ENCODE measurements around the gene CCDC12. TPM values are rescaled to one million over a fixed set of nuclear protein-coding genes. Genes with fewer than 3 reads are reported as not detected.
A peak's percentile ranks its signal among the peaks of the same experiment; 100 is the strongest.

The CCDC12 gene
- total and polyA plus RNA-seq, 2 of the 13 experiments (the other 11 are each of a cell fraction or from before 2014, with no cell fraction given): 30.1 to 49.5 TPM

DNA sequence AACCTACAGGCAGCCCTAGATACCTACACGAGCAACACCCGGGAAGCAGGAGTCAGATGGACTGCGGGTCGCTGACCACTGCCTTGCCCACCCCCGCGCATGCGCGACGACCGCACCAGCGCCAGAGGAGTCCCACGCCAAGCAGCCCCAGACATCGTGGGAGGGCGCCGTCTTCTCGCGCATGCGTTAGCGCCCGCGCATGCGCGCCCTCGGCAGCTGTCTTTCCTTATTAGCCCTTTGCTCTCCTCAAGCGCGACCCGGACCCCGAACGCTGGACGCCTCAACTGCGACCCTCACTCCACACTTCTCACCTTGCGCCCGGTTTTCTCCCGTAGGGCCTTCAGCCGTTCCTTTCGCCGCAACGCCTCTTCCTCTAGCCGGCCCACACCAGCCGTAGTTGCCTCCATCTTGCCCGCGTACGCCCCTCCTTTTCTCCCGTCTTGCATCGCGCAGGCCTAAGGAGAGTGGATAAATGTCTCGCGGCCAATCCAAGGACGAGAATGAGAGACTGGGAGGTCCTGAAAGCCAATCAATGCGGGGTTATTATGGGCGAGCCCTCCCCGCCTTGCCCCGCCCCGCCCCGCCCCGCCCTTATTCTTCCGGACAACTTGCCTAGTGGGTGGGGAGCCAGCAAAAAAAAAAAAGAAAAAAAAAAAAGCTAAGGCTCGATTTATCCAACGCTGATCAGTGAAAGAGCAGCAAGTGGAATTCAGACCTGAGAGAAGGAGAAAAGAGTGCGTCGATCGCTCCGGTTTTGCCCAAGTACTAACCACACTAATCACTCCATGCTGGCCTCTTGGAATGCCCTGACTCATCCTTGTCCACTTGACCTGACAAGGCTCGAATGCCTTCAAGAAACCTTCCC lies at the start of gene CCDC12 (continued):
- TF ChIP-seq SRF (IDR thresholded peaks at IDR 0.05; ENCODE audit: low read depth, low read length): peak; percentile 94
- TF ChIP-seq, protein P1, sequence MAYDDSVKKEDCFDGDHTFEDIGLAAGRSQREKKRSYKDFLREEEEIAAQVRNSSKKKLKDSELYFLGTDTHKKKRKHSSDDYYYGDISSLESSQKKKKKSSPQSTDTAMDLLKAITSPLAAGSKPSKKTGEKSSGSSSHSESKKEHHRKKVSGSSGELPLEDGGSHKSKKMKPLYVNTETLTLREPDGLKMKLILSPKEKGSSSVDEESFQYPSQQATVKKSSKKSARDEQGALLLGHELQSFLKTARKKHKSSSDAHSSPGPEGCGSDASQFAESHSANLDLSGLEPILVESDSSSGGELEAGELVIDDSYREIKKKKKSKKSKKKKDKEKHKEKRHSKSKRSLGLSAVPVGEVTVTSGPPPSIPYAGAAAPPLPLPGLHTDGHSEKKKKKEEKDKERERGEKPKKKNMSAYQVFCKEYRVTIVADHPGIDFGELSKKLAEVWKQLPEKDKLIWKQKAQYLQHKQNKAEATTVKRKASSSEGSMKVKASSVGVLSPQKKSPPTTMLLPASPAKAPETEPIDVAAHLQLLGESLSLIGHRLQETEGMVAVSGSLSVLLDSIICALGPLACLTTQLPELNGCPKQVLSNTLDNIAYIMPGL (CRISPR knock-in tag; IDR thresholded peaks at IDR 0.05; ENCODE audit: borderline replicate concordance in 1 of 2, low read depth in 1 of 2): peak in 1 of 2 experiments; percentile 57; a peak in 1 of 4 replicates
- TF ChIP-seq, protein P2, sequence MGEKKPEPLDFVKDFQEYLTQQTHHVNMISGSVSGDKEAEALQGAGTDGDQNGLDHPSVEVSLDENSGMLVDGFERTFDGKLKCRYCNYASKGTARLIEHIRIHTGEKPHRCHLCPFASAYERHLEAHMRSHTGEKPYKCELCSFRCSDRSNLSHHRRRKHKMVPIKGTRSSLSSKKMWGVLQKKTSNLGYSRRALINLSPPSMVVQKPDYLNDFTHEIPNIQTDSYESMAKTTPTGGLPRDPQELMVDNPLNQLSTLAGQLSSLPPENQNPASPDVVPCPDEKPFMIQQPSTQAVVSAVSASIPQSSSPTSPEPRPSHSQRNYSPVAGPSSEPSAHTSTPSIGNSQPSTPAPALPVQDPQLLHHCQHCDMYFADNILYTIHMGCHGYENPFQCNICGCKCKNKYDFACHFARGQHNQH (CRISPR knock-in tag; IDR thresholded peaks at IDR 0.05): peak; percentile 59; the same call in 1 of the 2 replicates
- TF ChIP-seq POLR2A (IDR thresholded peaks at IDR 0.05; ENCODE audit: insufficient read depth in 1 of 2, low read depth in 2 of 2, low read length in 2 of 2): peak in 1 of 2 experiments; percentile 85; a peak in 2 of 4 replicates
- TF ChIP-seq ZNF264 (CRISPR knock-in tag; IDR thresholded peaks at IDR 0.05): no peak
- no peak for TF ChIP-seq LCORL (IDR thresholded peaks at IDR 0.05)
- 0 out of 2 replicates have a peak, but pooled peaks have one; percentile 35 for TF ChIP-seq LCORL (CRISPR knock-in tag; IDR thresholded peaks at IDR 0.05)
- TF ChIP-seq MED1 (CRISPR knock-in tag; IDR thresholded peaks at IDR 0.05): 0 out of 2 replicates have a peak, but pooled peaks have one; percentile 33
- no peak for TF ChIP-seq NFRKB (IDR thresholded peaks at IDR 0.05)
- TF ChIP-seq MIXL1 (CRISPR knock-in tag; IDR thresholded peaks at IDR 0.05): peak; percentile 26; the same call in 1 of the 2 replicates
- TF ChIP-seq, protein P3, sequence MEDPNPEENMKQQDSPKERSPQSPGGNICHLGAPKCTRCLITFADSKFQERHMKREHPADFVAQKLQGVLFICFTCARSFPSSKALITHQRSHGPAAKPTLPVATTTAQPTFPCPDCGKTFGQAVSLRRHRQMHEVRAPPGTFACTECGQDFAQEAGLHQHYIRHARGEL (CRISPR knock-in tag; IDR thresholded peaks at IDR 0.05): no peak
- TF ChIP-seq PRDM15 (CRISPR knock-in tag; IDR thresholded peaks at IDR 0.05): no peak
- no peak for TF ChIP-seq MLLT10 (CRISPR knock-in tag; IDR thresholded peaks at IDR 0.05)
- peak; percentile 81 for TF ChIP-seq HOXA3 (CRISPR knock-in tag; IDR thresholded peaks at IDR 0.05)
- no peak; the same call in 1 of the 2 replicates for TF ChIP-seq NCOA2 (CRISPR knock-in tag; IDR thresholded peaks at IDR 0.05)
- no peak for TF ChIP-seq REXO4 (CRISPR knock-in tag; IDR thresholded peaks at IDR 0.05; ENCODE audit: borderline replicate concordance)
- TF ChIP-seq ZNF570 (CRISPR knock-in tag; IDR thresholded peaks at IDR 0.05; ENCODE audit: borderline replicate concordance): no peak
- TF ChIP-seq ZNF83 (CRISPR knock-in tag; IDR thresholded peaks at IDR 0.05; ENCODE audit: borderline replicate concordance): peak; percentile 16; the same call in 1 of the 2 replicates
- TF ChIP-seq ARNT (IDR thresholded peaks at IDR 0.05): no peak
- TF ChIP-seq POLR2AphosphoS2 (IDR thresholded peaks at IDR 0.05; ENCODE audit: low read depth, low read length): no peak
- TF ChIP-seq TSC22D2 (CRISPR knock-in tag; IDR thresholded peaks at IDR 0.05; ENCODE audit: borderline replicate concordance): no peak
- TF ChIP-seq TEF (CRISPR knock-in tag; IDR thresholded peaks at IDR 0.05): no peak
